ENCODE data around the gene ATXN1.

The ATXN1 gene

DNA sequence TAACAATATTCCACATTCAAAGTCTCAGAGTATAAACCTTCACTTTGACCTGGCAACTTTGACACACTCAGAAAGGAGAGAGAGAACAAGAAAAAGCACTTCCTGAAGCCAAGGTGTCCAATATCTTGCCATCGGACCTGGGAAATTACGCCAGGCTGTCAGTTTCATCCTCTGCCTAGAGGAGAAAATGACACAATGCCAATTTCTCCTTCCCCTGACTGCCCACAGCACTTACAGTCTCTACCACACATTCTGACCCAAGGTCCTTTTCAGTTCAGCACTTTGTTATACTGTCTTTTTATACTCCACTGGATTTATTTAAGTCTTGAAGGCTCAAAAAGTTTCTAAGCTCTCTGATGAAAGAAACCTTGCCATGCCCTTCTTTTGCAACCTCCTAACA is 272.4 kb downstream of the ATXN1 start:
- no peak for DNase-seq

DNA sequence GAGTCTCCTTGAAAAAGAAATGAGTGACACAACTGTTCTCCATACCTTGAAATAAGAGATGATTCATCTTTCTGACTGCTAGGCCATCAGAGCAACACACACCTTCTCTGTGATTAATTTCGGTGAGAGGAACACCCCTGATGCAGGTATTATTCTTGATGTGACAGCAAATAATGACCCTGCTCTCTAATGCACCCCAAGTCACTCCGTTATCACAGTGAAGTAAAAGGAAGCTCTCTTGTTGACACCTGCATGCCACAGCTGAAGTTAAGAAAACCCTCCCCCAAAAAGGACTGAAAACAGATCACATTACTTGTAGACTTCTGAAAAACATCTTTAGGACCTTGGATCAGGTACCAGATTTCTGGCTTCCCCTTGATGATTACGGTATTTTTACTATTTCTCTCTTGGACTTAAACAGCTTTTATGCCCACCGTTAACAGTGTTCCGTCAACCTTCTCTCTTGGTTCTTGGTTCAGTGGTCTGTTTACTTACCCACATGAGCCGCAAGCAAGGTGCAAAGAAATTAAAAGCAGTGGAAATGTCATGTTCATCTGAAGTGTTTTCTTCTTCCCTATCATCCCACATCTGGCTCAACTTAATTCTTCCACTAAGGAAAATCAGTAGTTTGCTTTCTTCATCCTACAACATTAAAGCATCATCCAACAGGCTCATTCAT is 273.1 kb downstream of the ATXN1 start:
- DNase-seq = no peak

DNA sequence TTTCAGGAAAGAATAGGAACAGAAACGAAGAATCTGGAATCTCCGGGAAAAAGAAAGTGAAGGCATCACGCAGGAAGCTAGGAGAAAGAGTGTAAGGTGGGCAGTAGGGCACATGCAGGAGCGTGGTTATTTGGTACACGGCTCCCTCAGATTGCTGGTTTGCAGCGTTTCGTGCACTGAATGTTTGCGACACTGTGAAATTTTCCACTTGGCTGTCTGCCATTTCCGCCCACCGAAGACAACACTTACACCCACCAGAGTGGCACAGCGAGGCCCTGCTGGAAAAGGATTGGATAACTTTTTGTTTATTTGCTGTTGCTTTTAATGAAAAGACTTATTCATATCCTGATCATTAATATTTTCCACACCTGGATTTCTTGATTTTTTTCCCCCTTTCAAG is 274.6 kb downstream of the ATXN1 start:
- no peak for DNase-seq

DNA sequence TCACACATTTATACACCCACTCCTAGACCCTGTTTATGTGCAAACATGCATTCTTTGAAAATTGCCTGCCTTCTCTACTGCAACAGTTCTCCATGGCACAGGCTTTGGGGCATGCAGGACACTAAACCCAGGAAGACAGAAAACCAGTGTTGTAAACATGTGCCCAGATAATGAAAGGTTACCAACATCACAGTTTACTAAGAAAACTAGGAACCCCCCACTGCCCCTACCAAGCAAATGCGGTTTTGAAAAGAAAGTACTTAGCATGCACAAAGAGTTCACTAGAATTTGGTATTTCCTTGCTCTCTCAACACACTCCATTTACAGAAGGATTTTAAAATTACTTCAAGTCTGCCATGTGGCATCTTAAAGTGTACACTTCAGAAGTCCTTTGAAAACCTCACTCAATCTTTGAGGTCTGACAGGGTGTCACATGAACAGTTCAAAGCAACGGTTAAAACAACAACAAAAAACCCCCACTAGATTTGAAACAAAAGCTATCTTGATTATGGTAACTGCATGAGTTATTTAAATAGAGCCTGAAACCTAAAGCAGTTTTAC is 277.9 kb downstream of the ATXN1 start:
- no peak for DNase-seq

DNA sequence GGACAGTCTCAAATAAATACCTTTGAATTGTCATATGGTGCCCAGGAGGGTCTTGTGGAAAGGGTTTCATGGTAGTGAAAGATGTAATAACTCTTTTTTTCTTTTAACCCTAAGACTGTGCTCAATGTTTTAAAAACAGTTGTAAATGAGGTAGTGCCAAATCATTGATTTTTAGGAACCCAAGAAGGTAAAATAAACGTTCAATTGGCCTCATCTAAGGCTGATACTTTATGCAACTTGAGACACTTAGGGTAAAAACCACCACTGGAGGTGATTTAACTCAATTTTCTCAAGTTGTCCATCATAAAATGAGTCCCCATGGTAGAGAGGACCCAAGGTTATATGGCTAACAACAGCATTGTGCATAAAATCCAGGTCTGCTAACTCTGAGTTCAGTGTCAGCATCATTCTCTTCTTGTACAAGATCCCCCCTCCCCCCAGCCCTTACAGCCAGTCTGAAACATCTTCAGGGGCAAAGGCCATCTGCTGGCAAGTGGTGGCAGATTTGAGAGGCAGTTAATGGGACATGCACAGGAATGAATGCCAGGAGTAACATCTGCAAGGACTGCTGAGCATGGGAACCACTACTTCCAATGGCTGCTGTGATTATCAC is 278.5 kb downstream of the ATXN1 start:
- no peak for DNase-seq

DNA sequence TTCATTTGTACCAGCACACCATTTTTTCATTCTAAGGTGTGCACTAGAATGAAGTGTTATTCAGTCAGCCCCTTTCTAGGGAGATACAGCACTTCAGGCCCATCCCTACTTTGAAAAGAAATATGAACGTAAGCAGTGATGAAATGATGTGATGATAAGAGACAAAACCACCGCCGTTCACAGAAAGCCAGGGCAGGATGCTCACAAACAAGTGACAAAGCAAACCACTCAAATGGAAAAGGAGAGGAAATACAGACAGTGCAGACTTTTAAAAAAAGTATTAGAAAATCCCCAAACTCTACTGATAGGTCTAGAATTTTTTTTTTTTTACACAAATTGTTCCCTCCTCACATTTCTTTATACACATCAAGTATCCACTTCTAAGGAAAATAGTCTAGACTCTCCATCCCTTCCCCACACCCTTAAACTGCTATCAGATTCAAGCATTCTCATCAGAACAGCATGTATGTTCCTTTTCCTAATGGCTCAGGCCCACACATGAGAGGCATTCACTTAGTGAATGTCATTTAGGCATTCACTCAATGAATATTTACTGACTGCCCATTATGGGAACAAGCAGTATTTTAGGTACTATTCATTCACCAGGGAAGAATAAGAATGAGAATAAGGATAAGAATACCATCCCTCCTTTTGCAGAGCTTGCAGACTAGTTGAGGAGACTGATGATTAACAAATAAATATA is 279.4 kb downstream of the ATXN1 start:
- no peak for DNase-seq

DNA sequence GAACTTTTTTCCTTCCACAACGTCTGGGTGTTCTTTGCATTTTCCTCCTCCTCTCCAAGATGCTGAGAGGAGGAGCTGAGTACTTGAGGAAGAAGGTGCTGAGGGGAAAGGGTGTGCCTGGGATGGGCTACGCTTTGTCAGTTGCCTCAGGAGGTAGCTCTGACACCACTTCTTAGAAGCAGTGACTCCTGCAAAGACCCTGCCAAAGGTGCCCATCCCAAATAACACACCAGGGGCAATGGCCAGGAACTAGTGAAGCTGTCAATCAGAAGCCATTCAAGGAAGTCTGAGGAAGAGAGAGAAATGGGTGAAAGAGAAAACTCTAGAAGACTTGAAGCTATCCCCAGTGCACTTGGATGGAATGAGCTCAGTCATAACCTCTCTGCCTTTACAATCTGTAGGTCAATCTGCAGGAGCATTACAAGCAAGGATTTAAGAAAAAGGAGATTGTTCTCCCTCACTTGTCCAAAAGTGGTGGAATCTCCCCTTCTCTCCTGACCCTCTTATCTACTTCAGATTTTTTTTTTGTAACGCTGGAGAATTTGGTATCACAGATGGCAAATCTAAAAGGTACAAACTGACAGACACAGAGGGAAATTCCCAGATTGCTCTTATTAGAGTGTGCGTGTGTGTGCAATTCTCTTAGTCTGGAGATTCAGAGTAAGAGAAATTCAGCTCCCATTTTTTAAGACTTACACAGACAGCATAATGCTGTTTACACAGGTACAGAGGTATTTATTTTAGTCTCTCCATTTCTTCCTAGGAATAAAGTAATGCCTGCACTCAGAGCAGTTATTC is 280.3 kb downstream of the ATXN1 start:
- DNase-seq = no peak

DNA sequence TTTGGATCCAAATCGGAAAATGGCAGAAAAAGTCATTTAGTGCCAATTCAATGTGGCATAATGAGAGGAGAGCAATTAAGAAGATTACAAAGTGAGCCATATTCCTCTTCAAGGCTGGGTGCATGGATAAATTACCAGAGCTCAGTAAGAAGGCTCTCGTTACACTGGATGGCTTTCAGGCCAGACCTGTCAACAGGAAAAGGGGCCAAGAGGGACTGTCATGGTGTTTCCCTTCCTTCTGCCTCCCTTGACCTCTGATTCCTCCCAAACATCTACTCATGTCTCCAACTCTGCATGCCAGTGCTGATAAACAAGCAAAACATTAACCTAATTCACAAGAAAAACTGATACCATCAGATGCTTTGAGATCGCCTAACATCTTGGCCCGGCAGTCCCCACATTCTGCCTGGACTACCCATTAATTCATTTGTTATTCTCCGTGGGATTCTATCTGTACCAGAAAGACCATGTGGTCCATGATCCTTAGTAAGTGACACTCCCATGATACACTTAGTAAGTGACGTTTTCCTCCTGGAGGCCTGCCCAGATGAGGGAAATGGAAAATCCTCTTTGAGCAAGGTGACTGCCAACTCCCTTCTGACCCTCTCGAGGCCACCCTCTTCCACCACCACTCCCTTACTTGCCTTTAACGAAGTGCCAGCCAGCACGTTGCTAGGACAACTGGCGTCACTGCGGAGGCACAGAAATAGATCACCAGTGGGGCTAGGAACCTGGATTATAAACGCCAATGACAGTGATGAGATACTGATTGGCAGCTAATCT is 283.7 kb downstream of the ATXN1 start:
- DNase-seq = no peak

DNA sequence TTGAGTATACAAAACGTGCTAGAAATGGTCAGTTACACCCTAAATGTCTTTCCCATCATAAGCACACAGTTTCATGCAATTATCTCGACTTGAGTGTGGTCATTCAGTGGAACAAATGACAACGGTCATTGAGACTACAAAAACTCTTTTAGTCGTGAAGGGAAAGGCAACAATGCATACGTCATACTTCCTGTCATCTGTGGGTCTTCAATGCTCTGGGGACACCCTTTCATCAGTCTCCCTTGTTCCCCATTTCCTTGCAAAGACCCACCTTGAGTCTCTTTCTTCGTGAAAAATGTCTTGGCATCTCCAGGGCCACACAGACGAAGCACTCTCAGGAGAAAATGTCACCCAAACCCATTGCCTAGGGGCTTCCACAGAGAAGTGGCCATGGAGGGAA is 284.4 kb downstream of the ATXN1 start:
- DNase-seq = no peak

DNA sequence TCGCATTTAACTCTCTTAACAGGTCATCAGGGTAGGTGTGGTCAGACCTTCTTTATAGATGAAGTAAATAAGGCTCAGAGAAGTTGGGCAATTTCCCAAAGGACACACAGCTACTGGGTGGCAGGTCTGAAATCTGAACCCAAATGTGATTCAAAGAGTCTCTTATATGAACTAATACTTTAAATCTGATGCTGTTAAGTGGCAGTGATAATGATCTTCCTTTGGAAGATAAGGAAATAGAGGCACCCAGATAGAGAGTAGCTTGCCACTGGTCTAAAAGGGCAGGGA is 285.8 kb downstream of the ATXN1 start:
- DNase-seq = no peak

DNA sequence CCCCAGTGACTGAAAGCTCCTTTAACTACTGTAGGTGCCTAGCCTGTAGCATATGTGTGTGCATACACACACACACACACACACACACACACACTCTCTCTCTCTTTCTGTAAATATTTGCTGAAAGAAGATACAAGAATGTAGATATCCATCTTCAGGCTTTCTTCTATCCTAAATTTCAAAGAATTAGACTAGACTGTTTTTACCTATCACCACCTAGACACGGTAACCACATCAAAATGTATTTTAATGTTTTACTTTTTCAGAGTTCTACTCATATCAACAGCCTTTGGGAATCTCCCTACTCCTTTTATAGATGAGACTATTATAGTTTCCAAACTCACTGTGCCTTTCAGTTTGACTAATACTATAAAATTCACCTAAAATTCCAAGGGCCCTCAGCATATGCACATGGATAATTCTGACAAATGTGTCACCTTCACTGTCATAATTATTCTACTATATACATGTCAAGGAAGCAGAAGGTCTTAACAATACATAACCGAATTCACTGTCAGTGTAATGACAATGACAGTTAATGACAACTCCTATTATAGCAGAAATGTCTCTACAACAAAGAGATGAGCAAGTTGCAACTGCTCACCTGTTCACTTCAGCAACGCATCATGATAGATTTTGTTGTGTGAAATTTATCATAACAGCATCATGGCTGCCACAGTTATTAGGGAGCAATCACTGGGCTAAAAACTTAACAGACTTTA is 286.3 kb downstream of the ATXN1 start:
- DNase-seq = no peak

DNA sequence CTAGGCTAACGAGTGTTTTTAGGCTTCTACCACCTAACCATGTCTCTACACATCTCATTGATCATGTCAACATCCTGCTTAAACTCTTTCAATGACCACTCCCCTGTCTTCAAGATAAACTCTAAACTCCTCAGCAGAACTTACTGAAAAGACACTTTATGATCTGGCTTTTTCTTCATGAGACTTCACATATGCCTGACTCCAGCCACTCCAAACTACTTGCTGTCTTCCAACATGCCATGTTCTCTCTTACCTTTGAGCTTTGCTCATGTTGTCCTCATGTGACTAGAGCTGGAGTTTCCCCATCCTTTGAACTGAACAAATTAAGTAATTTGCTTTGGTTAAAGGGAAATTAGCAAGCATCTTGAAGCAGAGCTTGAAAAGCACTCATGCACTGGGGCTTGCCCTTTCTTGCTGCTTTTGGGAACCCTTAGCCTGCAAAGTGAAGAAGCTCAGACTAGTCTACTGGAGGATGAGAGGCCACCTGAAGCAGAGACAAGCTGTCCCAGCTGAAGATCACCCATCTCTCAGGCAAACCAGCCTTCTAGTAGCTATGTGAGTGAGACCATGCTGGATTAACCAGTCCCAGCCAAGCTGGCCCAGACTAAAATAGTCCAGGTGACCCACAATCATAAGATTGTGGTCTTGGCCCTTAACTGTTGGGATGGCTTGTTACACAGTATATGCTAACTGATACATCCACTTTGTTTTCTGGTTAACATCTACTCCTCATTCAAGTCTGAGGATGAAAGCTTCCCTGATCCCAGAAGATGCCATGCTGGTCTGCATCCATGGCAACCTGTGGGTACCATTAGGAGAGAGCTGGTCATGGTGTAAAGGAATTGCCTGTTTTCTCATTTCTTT is 287.1 kb downstream of the ATXN1 start:
- no peak for DNase-seq

DNA sequence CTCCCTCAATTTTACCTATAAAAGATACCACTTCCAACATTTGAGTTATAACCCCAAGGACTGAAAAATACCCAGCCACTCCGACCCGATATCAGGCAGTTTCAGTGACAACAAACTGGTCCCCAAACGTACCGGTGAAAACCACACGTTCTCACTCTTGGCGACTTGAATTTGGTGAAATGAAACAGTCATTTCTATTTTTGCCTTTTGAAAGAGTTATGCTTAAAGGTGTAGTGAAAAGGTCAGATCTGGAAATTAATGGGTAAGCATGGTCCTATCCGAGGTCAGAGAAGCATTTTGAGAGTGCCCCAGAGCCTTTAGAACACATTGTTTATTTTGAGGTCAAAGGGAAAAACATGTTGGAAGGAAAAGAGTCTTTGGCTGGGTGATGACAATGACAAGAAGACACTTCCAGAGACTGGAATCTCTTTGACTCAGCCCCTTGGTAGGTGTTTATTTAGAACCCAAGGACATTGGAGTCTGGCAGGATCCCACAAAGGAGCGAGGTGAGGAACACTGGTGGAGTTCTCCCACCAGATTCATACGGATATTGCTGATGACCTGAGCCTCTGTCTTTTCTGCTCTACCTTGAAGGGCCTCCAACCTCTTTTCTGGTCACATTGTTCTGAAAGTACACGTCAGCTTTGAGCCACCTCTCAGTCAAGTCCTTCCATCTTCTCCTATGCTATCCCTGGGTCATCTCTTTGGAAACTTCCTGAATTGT is 287.9 kb downstream of the ATXN1 start:
- no peak for DNase-seq

DNA sequence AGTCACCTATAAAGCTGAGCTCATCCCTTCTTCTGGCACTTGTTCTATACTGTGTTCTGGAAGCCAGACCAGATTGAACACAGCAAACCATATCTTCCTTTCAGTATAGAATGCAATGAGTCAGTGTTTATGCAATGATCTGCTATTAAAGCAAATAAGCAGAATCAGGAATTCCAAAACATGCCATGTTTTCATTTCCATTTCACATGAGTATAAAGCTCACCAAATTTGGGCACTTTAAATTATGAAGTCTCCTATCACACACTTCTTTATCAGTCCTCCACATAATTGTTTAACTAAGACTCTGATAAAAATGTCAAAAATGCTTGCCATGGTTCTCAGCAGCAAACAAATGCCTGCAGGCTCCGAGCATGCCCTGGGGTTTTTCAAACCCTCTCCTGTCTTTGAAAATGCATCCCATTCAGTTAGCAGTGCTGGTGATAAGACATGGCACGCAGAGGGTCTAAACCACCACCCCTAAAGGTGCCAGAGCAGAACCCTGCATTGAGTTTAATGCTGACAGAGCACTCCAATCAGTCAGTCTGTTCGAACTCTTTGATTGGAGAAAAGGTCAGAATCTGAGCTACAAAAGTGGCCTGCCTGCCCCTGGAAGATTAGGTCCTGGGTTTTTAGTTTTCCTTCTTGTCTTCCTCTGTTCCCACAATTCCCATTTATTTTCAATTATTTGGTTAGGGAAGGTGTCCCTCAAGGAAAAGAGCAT is 288.8 kb downstream of the ATXN1 start:
- no peak for DNase-seq

DNA sequence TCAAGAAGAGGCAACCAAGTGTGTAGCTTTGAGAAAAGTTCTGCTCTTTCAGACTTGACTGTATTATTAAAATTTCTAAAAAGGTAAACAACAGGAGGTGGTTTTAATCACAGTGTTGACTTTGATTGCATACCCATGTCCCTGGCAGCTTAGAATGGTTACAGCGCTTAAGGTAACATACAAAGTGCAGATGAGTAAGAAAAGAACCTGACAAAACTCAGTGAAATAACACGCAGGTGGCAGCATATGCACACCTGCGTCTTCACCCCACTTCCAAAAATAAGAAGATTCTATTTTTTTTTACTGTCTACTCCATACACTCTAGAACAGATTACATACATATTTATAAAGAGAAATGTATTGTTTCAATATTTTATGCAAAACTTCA is 289.4 kb downstream of the ATXN1 start:
- no peak for DNase-seq

DNA sequence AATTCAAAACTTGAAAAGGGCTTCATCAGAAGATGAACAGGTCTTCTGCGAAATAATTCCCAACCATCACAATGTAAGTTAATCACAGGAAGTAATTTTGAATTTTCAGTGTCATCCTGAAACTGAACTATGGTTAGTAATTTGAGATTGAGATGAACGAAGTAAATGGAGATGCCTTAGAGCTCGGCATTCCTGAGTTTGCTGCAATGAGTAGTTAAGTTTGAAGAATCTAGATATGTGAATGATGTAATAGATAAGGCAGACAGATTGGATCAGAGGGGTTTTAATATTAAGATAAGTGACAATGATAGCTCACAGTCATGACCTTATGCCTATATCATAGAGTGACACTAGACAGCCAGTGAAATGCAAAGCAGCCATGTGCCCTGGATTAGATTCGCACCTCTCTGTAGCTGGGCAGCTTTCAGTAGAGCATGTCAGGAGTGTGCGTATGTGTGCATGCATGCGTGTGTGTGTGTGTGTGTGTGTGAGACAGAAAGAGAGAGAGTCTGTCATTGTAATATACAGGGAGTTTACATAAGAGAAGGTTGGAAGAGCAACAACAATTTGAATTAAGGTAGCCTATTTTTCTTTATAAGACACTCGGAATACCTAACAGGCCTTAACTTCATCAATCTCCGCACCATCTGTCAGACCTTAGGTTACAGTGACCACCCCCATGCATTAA is 289.9 kb downstream of the ATXN1 start:
- DNase-seq = no peak

DNA sequence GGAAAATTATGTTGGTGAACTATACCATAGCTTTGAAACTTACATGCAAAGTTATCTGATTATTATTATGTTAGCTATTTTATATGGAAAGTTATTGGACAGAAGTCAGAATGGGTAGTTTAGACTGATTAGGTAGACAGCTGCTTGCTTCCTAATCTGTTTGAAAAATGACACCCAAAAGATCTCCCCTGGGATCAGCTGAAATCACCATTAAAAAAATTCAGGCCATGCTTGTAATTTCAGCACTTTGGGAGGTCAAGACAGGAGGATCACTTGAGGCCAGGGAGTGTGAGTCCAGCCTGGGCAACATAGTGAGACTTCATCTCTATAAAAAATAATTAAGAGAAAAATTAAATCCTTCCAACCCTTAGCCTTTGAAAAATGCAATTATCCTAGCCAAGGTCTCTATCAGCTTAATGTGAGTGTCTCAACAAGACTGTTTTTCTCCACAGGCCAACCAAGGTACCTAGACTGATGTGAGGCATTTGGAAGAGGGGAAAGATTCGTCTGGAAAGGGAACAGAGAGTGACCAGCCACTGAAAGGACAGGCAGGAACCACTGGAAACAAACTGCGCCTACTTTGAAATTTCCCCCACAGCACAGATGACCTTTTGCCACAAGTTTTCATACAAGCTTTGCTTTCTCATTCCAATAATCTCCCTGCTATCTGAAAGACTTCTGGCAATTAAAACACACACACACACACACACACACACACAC is 290.6 kb downstream of the ATXN1 start:
- DNase-seq = no peak

DNA sequence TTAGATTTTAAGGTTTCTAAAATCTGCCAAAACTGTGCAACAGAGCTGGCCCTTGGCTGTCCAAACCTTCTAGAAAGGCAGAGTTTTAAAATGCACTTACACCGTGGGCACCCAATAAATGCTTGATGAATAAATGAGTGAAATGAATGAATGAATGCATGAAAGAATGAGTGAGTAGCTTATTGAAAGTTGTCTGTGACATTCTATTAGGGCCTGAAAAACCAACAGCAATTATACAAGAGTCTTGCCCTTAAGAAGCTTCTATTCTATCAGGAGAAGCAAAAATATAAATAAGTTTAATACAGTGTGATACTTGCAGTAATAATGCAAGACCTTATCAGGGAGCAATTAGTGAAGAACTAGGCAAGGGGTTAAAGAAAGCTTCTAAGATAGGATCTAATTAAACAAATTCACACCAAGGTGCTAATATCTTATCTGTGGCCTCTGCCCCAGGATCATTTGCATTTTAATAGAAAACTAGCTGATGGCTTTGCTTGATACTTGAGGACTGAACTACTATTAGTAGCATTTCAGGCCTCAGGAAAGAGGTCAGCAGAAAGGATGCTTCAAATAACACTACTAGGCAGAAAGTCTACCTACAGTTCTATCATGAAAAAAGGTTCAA is 292.2 kb downstream of the ATXN1 start:
- no peak for DNase-seq
